ENCODE results near the gene WHAMM. TPM values are rescaled to one million over a fixed set of nuclear protein-coding genes. Genes with fewer than 3 reads are reported as not detected.
"Not testable (repeated sequence)": the region's sequence is repeated elsewhere in the genome, so short reads cannot be mapped to it uniquely, and the experiment has no call there.

Gene WHAMM
- total RNA-seq, 1 donor from 2014 or later: 3.2 TPM

- not testable (repeated sequence) for DNase-seq (ENCODE audit: low read depth, low spot score)
These were observed 56.2 kb downstream of the WHAMM start for GRCh38 chr15:82865581-82865980.

- DNase-seq (ENCODE audit: low read depth, low spot score): not testable (repeated sequence)
These were observed 56.6 kb downstream of the WHAMM start for GRCh38 chr15:82865981-82866380.

- no peak for DNase-seq (ENCODE audit: low read depth, low spot score)
These were observed 61.4 kb downstream of the WHAMM start for GRCh38 chr15:82870727-82871320.

GRCh38 chr15:82871358-82871757 lies 61.9 kb downstream of the WHAMM start:
- DNase-seq (ENCODE audit: low read depth, low spot score): no peak

DNA sequence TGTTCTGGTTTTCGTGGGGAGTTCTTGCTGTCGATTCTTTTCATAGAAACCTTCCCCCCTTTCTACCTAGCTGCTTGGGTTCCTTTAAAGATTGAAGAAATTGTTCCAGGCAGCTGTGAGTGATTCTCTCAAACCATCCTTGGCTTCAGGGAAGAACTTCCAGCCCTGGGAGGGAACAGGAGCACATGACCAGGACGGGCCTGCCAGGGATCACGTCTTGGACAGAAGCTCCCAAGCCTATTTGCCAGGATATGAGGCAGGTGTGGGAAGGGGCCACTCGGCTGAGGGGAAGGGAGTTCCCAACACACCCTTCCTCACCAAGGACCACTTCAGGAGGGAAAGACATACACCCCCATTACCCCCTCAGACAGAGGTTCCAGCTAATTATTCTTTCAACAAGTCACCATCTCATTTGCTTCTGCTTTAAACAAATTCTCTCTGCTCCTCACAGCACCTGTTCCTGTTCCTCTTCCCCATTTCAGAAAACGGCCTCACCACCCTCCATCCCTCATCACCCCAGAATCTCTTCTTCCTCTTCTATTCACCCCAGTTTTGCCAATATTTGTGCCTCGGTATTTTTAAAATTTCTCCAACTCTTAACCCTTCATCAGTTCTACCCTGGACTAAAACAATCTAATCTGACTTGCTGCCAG lies 62.5 kb downstream of the WHAMM start:
- no peak for DNase-seq (ENCODE audit: low read depth, low spot score)

DNA sequence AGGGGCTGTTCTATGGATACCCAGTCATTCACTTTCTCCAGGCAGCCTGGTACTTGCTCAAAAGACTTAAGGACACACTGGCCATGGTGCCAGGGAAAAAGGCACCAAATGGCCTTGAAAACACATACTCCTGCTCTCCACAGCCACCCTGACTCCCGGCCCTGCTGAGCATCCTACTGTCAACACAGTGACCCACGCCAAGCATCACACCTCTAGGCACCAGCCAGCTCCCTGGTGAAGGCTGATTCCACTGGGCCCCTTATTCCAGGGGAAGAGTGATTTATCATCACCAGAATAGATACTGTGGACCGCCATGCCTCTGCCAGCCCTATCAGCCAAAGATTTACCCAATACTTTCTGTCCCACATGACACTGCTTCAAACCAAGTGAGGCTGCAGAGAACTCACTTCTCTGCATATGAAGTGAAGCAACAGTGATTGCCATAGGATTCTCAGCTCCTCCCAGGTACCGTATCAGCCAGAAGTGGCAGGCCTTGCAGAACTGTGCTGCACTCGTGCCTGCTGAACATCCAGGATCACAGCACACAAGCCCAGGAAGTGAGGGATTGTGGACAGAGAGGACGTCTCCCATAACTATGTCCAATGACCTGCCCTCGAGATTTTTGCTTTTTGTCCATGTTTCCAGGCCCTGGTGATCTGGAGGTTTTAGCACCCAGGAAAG lies 63.7 kb downstream of the WHAMM start:
- no peak for DNase-seq (ENCODE audit: low read depth, low spot score)

DNA sequence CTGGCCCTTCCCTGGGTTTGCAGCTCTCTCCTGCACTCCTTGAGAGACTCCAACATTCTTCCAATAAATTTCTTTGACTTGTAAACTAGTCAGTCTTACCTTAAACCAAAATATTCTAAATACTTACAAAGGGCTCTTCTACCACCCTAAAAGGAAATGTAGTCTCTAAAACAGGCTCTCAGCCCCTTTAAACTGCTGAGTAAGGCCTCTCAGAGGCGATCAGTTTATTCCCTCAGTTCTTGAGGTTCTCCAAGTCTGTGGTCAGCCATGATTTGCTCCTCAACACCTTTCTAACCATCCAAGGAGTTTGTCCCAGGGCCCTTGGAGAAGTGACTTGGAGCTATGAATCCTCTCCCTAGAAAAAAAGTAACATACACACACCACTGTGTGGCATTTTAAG lies 64.8 kb downstream of the WHAMM start:
- DNase-seq (ENCODE audit: low read depth, low spot score): no peak

DNA sequence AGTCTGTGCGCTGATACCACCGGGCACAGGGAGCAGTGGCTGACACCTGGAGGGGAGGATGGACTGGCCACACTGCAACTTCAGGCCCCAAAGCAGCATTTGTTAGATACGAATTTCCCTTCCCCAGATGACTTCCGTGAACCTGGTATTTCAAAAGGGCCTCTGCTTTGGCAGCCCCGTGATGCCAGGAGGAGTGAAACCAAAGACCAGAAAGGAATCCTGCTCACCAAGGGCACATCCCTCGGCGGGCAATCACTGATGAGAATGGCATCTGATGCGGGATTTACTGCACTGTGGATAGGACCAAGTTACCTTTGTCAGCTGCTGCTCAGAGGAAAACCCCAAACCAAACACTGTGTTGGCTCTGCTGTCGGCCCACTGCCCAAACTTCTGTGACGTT lies 65.5 kb downstream of the WHAMM start:
- DNase-seq (ENCODE audit: low read depth, low spot score): no peak

DNA sequence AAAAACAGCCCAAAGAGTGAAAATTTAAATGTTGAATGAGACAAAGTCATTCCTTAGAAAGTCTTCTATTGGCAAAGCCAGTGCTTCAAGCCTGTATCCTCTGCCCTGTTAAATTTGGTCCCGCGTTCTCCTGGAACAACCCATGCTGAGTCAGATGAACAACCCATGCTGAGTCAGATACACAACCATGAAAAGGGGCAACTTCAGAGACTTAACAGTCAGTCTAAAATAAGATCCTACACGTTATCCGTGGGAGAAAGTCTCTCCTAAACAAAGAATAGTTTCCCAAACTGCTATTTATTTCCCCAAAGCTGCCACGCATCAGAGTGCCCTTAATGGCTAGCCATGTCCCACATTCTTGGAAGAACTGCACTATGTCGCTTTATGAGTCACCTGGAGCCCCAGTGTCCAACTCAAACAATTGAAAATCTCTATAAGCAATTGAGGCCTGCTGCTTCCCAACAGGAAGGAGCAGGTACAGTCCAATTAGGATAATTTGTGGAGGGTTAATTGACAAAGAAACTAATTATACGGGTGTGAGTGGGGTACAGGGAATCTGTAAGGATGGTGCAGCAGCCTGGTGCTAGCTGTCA lies 66.1 kb downstream of the WHAMM start:
- DNase-seq (ENCODE audit: low read depth, low spot score): no peak

DNA sequence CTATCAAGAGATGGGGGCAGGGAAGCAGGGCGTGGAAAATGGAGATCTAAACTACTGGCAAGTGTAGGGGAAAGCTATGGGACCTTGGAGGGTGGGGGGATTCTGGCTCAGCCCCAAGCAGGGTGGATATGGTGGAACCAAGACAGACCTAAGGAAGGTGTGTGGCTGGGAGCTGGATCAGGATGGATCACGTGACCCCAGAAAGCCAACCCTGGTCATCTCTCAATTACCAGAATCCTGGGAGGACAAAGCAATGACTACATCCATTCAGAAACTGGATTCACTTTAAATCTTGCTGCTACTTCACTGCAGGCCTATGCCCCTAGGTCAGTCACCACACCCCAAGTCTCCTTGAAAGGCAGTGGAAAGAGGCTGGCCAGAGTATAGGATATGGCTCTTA lies 68.4 kb downstream of the WHAMM start:
- no peak for DNase-seq (ENCODE audit: low read depth, low spot score)

GRCh38 chr15:82878325-82878724 lies 68.9 kb downstream of the WHAMM start:
- DNase-seq (ENCODE audit: low read depth, low spot score): no peak

GRCh38 chr15:82880704-82881103 lies 71.3 kb downstream of the WHAMM start:
- no peak for DNase-seq (ENCODE audit: low read depth, low spot score)

GRCh38 chr15:82881747-82882146 lies 72.3 kb downstream of the WHAMM start:
- DNase-seq (ENCODE audit: low read depth, low spot score): no peak

DNA sequence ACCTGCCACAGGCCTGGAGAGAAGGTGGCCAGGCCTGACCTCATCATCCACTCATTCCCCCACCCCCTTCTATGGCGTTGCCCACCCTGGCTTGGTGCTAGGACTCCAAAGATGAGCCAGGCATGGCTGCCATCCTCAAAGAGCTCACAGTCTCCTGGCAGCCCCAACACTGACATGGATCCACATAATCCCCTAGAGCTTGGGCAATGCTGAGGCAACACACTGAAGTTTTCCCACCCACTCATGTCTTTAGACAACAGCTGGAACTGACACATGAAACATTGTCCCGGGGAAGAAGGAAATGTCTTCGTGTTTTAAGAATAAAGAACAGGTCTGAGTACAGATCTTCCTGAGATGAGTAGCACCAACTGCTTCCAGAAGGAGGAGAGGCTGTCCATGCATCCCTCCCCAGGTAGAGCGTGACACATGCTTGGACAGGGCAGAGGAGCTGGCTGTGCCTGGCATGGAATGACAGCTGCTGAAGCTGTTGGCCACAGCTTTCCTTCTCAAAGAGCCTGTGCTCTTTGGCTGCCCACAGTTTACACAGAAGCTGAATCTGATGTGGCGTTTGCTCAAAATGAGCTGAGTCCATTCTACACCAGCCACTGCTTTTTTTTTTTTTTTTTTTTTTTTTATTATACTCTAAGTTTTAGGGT lies 73.0 kb downstream of the WHAMM start:
- no peak for DNase-seq (ENCODE audit: low read depth, low spot score)

Other genes with a start within 250 kb of the WHAMM start
- gene CPEB1, start 162.3 kb upstream of the WHAMM start, total RNA-seq: 0.07 TPM in 1 of 2 replicates, not detected in the other
- gene AP3B2, start 99.8 kb upstream of the WHAMM start, total RNA-seq: not detected in 2 replicates
- not detected in 2 replicates for gene FSD2, start 3.6 kb upstream of the WHAMM start, total RNA-seq
- gene HOMER2, start 143.1 kb downstream of the WHAMM start, total RNA-seq: 0.40 and 0.46 TPM in 2 replicates
- gene RAMAC, start 176.6 kb downstream of the WHAMM start, total RNA-seq: 23.2 and 28.3 TPM in 2 replicates
- gene C15orf40, start 202.0 kb downstream of the WHAMM start, total RNA-seq: 10.6 and 17.5 TPM in 2 replicates

Measured in pulmonary artery endothelial cell (primary cell).